Measurements from ENCODE around the gene IKZF1. TPM values are rescaled to one million over a fixed set of nuclear protein-coding genes. Genes with fewer than 3 reads are reported as not detected.
A peak's percentile ranks its signal among the peaks of the same experiment; 100 is the strongest.

Gene IKZF1
- total RNA-seq, result 1 to 10 TPM; 4.9 to 5.6 TPM

DNA sequence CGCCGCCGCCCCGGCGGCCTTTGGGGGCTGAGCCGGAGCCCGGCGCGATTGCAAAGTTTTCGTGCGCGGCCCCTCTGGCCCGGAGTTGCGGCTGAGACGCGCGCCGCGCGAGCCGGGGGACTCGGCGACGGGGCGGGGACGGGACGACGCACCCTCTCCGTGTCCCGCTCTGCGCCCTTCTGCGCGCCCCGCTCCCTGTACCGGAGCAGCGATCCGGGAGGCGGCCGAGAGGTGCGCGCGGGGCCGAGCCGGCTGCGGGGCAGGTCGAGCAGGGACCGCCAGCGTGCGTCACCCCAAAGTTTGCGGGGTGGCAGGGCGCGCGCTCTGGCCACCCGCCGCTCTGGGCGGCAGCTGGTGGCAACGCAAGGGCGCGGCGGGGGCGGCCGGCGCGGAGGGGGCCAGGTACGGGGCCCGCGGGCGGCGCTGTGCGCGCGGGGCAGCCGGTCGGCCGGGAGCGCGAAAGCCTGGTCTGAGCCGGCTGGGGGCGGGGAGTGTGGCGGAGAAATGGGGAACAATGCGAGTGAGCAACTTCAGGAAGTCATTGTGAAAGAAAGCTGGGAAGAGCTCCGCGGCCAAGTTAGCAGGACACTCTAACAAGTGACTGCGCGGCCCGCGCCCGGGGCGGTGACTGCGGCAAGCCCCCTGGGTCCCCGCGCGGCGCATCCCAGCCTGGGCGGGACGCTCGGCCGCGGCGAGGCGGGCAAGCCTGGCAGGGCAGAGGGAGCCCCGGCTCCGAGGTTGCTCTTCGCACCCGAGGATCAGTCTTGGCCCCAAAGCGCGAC, at the start of gene IKZF1:
IKZF1 (plus strand) TSS at position 588 of the 782 bp plus-strand sequence. CDS start 14,346 bp downstream, outside the sequence.
- DNase-seq, result peak; percentile 58
- H3K36me3 ChIP-seq, result no peaks in the 10 kb centered on the region
- H3K9ac ChIP-seq (ENCODE audit: low read depth in 2 of 2, low read length in 2 of 2), result peak within 1 kb of the TSS; percentile 46 to 70
- peak within 1 kb of the TSS; percentile 37 for H3K4me3 ChIP-seq
- H3K9me3 ChIP-seq, result no peaks in the 10 kb centered on the region
- peak within 1 kb of the TSS; percentile 62 for H3K27ac ChIP-seq
- TF ChIP-seq, protein P1, sequence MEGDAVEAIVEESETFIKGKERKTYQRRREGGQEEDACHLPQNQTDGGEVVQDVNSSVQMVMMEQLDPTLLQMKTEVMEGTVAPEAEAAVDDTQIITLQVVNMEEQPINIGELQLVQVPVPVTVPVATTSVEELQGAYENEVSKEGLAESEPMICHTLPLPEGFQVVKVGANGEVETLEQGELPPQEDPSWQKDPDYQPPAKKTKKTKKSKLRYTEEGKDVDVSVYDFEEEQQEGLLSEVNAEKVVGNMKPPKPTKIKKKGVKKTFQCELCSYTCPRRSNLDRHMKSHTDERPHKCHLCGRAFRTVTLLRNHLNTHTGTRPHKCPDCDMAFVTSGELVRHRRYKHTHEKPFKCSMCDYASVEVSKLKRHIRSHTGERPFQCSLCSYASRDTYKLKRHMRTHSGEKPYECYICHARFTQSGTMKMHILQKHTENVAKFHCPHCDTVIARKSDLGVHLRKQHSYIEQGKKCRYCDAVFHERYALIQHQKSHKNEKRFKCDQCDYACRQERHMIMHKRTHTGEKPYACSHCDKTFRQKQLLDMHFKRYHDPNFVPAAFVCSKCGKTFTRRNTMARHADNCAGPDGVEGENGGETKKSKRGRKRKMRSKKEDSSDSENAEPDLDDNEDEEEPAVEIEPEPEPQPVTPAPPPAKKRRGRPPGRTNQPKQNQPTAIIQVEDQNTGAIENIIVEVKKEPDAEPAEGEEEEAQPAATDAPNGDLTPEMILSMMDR (IDR thresholded peaks at IDR 0.05), result no peak
- H3K27me3 ChIP-seq, result peaks cover 22% of the 10 kb centered on the region
- H3K4me1 ChIP-seq, result no peaks in the 10 kb centered on the region
- intact Hi-C loops (cut with DNase I), result no loop called here

DNA sequence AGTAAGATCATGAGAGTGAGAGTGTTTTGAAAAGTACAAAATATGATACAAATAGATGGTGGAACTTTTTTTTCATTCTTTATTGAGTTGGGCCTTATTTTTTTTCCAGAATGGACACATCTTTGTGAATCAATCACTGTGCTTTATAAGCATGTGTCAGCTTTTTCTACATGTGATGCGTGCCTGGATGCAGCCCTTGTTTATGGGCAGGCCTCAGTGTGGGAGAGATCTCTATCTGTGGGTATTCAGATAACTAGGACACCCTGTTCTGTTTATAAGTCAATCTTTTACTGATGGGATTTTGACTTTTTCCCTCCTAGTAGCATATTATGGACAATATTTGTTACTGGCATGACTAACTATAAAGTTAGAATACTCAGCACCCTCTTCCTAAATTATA, 42.9 kb upstream of the IKZF1 start:
- Histone ChIP-seq H3K27me3 (no peaks in the 10 kb centered on the region), H3K9ac (ENCODE audit: low read depth in 2 of 2, low read length in 2 of 2) (no peak overlapping the region), H3K4me1 (no peaks in the 10 kb centered on the region), H3K27ac (no peak overlapping the region), H3K4me3 (no peak overlapping the region), H3K36me3 (no peaks in the 10 kb centered on the region), H3K9me3 (no peaks in the 10 kb centered on the region)
- TF ChIP-seq, protein P1 (IDR thresholded peaks at IDR 0.05), result no peak
- no peak for DNase-seq
- intact Hi-C loops (cut with DNase I), result no loop called here

DNA sequence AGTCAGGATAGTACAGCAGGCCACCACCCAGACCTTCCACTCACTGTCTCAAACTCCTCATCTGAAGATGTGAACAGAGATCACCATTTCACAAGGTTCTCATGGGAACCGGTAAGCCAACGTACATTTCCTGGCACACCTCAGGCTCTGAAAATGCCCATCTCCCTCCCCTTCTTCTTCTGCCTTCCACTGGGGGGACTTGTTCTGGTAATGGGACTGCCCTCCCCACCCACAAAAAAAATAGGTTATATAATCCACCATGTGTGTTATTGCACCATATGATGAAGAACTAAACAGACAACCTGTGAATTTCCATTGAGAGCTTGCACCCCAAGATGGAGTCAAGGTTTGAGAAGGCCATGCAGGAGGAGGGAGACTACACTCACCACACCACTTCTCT, 42.1 kb upstream of the IKZF1 start:
- H3K9me3 ChIP-seq, result no peaks in the 10 kb centered on the region
- no peak overlapping the region for H3K9ac ChIP-seq (ENCODE audit: low read depth in 2 of 2, low read length in 2 of 2)
- no peaks in the 10 kb centered on the region for H3K36me3 ChIP-seq
- TF ChIP-seq, protein P1 (IDR thresholded peaks at IDR 0.05), result no peak
- H3K4me1 ChIP-seq, result no peaks in the 10 kb centered on the region
- H3K4me3 ChIP-seq, result no peak overlapping the region
- intact Hi-C loops (cut with DNase I), result no loop called here
- no peaks in the 10 kb centered on the region for H3K27me3 ChIP-seq
- DNase-seq, result no peak
- no peak overlapping the region for H3K27ac ChIP-seq

DNA sequence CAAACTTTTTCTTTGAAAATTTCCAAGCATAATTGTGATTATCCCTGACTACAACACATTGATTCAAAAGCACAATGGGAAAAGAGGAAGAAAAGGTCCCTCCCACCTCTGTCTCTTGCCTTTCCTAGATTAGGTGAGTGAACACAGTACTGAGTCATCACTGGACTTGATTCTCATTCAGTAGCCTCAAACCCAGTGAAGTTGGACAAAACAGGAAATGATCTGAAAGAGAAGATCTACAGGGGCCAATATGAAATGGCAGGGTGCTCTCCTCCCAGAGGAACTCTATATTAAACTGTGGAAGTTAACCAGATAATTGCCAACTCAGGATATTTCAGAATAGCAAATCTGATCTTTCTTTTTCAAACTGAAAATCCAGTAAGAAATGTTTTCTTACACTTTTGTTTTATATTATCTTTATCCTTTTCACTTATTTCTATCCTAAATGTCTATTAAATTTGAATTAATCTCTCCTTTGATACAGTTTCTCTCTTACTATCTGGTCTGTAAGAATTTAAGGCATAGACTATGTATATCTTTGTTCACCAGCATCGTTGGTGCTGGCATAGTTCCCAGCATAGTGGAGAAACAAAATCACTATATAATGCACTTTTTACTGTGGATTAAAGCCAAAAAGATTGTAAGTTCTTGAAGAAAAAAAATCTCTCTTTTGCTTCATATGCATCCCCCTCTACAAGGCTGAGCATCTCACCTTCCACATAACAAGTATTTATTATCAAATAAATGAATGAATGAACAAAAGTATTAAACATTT, 41.4 kb upstream of the IKZF1 start:
- H3K27ac ChIP-seq, result no peak overlapping the region
- no peak for DNase-seq
- TF ChIP-seq, protein P1 (IDR thresholded peaks at IDR 0.05), result no peak

DNA sequence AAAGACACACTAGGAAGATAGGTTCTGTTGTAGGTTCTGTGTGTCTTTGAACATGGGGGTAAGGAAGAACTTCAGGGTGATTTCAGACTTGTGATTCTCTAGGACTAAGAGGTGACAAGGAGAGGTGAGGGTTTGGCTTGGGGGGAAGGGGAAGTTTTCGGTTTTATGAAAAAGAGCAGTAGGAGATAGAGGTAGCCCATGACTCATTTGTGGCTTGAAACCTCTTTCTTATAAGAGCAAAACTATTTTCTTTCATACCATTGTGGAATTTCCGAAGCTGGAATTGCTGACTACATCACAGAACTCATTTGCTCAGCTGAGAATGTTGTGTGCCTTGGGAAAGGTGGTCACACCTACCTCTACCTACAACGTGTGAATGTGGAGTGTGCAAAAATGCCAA, 39.6 kb upstream of the IKZF1 start:
- Histone ChIP-seq H3K36me3 (no peaks in the 10 kb centered on the region), H3K4me1 (no peaks in the 10 kb centered on the region), H3K4me3 (no peak overlapping the region), H3K9me3 (no peaks in the 10 kb centered on the region), H3K9ac (ENCODE audit: low read depth in 2 of 2, low read length in 2 of 2) (no peak overlapping the region), H3K27me3 (no peaks in the 10 kb centered on the region), H3K27ac (no peak overlapping the region)
- DNase-seq, result no peak
- intact Hi-C loops (cut with DNase I), result no loop called here
- TF ChIP-seq, protein P1 (IDR thresholded peaks at IDR 0.05), result no peak

More for the DNA sequence above, 41.4 kb upstream of the IKZF1 start:
- H3K27me3 ChIP-seq, result no peaks in the 10 kb centered on the region
- H3K36me3 ChIP-seq, result no peaks in the 10 kb centered on the region
- H3K4me3 ChIP-seq, result no peak overlapping the region
- H3K9ac ChIP-seq (ENCODE audit: low read depth in 2 of 2, low read length in 2 of 2), result no peak overlapping the region
- no peaks in the 10 kb centered on the region for H3K9me3 ChIP-seq
- intact Hi-C loops (cut with DNase I), result no loop called here
- no peaks in the 10 kb centered on the region for H3K4me1 ChIP-seq

Data from colonic mucosa (tissue), 4 donors.